GM19455 (cell line): ENCODE data around the gene ENDOD1.
A peak's percentile ranks its signal among the peaks of the same experiment; 100 is the strongest.

Experiments used
- ATAC-seq: cut with Tn5 transposase; IDR thresholded peaks from one replicate; pipeline ENCODE4 v1.9.1; 2021; ENCODE audit not compliant: unreplicated experiment

Gene ENDOD1

DNA sequence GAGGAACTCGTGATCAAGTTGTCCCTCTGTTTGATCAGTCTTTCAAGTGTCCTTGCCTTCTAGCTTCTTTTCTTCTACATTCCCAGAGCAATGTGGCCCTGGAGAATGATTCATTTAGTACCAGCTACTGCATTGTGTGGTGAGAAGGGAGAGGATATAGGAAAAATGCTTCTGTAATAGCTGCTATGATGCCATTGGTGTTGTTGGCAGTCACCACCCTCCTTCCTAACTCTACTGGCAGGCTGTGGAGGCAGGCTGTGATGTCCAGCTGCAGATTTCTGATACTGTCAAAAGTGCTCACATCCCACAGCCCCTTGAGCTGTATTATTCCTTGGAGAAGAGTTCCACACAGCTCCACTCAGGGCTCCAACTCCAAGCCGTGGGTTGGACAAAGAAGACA lies 52.8 kb downstream of the ENDOD1 start:
- no peak for ATAC-seq

DNA sequence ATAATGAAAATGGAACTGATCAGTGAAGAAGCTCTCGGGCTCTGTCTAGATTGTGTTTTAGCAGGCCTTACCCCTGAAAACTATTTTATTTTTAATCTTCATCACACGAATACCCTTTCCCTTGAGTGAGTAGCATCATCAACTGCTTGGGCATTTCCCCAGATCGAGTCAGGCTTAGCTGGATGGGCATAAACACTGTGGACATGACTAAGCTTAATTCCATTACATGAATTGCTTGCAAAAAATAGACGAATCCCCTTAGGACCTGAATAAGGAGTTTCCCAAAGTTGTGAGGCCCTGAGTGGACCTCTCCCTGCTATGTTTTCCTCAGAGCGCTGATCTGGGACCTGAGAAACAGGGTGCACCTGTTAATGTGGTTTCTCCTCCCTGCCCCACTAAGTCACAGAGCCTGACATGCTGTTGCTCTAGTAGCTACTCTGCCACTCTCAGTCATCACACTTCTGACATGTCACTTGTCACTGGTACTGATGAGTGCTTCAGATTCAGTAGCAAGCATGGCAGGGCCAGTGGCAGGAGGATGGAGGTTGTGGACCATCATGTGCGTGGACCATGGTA lies 53.5 kb downstream of the ENDOD1 start:
- ATAC-seq: no peak

DNA sequence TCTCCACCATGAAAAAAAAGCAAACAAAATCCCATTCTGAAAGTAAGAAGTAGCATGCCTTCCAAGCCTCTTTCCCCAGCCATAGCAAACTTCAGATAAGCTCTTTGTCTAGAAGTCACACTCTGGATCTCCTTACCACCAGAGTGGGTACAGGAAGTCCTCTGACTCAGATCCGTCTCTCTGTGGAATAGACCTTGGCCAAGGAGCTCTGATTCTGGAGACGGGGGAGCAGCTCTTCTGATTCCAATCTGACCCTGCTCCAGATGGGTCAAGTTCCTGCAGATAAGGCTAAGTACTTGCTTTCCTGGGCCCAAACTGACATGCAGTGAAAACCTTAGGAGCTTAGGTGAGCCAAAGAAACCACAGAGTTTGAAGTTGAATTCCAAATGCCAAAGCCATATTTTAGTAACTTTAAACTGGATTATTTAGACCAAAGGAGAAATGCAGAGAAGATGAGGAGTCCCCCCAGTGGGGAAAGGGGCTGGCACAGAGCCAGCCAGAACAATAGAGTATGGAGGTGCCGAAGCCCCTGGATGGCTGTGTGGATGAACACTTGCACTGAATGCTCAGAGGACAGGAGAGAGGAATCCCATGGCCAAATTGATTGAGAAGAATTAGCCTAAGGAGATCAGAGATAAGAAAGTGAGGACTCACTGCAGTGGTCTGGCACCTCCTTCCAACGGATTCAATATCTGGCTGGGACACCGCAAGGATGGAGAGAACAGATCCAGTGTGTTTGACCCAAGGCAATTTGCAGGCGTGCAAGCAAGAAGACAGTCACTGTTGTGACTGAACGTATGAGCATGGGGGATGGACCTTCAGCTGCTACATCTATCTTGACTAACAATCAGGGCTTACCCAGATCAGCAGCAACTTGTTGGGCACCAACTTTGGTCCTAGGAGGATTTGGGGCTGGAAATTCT lies 54.9 kb downstream of the ENDOD1 start:
- no peak for ATAC-seq

DNA sequence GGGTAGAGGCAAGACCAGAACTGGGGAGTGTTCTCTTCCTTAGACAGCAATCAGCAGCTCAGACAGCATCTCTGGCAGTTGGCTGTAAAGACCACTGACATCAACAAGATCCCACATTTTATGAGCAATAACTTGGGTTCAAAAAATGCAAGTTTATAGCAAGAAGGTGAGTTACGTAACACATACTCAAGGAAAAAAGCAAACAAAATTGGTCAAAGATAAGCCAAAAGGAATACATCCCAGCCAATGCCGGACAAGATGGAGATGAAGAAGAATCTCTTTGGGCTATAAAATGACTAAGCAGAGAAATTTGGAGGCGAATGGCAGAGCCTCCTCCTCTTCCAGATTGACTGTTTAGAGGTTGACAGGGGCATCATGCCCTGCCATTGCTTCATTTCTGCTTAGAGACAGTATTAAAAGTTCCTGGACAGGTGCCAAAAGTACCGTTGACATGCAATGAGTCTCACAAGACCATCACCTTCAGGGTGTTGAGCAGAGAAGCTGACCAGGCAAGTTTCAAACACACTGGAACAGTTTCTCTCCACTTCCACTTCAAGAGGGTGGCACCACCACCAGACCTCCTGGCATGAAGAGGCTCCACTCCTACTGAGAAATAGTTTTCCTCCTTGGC lies 55.9 kb downstream of the ENDOD1 start:
- no peak for ATAC-seq

DNA sequence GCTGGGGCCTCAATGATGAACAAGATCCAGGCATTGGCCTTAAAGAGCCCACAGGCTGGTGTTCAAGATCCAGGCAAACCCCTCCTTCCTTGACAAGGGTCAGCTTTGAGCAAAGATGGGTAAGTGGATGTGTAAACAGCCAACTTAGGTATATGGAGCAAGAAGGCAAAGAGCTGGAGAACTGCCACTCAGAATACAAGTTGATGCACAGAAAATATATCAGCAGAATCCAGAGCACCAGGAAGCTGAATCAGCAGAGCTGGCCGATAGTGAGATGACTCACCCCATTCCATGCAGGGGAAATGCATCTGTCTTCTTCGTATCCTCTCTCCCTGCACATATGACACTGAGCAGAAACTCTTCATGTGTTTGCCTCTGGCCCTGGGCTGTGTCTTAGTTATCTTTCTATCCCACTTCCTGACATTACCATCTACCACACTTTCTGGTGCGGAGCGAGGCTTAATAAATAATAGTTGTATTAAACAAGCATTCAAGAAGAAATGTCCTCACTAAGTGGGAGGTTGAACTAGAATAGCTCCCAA lies 57.8 kb downstream of the ENDOD1 start:
- ATAC-seq: no peak

DNA sequence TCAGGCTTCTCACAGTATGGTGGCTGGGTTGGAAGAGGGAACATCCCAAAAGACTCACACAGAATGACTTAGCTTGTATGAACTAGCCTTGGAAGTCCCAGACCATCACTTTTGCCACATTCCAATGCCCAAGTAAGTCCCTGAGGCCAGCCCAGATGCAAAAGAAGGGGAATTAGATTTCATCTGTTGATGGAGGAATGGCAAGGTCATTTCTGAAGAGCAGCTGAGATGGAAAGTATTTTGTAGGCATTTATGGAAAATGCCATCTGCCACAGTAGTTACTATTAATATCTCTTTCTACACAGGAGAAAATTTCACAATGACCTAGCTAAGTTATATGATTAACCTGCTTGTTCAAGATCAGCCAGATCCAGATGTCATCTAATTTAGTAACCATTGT lies 58.8 kb downstream of the ENDOD1 start:
- no peak for ATAC-seq

DNA sequence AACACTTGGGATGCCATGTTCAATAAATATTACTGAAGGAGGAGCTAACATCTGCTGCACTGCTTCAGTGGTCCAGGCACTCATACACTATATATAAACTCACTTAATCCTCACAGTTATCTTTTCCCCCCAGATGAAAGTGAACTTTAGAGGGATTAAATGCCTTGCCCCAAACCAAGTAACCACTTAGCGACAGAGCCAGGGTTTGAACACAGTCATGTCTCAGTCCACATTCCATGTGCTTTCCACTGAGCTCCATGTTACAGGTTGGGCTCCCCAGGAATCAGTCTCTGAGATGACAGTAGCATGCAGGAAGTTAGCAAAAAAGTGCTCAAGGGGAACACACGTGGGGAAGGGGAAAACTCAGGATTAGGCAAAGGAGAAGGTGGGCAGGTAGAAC lies 59.3 kb downstream of the ENDOD1 start:
- ATAC-seq: no peak

DNA sequence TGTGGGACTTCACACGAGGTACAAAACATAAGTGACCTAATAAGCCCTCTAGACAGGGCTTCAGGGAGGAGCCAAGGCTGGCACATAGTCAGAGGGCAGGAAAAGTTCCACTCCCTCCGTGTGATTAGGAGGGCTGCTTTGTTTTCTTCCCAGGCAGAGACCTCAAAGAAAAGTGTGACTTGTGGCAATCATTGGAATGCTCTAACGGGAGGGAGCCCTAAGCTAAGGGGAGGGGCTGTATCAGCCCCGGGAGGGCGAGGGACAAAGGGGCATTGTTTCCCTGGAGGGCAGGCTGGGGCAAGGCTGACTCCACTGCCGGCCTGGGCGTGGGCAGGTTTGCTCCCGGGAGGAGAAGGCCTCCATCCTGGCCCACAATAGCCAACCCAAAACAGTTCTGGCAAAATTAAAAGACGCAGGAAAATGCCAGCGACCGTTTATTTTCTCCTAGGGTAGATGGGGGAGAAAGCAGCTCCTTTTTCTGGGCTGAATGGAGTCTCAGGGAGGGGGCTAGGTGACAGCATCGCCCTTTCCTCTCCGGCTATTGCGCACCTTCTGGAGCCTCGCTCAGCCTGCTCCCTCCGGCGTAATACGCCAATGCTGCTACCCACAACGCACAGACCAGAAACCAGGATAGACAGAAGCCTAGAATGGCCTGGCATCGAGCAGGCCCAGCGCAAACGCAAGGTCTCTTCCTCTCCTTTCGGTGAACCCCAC lies 60.2 kb downstream of the ENDOD1 start:
- no peak for ATAC-seq

DNA sequence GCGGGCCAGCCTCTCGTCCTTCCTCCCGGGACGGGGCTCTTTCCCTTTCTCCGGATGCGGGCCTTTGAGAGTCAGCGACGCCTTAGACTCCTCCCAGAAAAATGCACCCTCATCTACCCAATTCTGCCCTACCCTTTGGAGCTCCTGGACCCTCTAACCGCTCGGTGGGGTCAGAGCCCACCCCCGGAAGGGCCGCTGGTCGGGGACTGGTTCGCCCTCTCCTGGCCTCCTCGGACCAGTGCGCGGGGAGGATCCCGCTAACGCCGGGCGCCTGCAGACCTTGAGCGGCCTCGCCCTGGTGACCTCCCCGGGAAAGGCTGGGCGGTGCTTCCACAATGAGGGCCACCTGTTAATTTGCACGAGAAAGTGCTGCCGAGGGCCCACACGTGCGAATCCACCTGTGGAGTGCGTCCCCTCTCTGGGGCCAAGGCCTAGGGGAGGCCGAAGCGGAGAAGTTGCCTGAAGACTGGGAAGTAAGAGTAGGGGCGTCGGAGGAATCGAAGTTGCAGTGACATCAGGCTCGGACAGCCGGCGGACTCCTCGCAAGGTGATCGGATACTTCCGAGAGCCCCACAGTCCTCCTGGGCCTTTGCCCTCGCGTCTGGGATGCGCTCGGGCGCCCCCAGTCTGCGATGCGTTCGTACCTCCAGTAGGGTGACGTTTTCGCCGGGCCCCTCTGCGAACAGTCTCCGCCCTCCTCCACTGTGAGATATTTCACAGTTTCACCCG lies 61.5 kb downstream of the ENDOD1 start:
- peak; percentile 89 for ATAC-seq

DNA sequence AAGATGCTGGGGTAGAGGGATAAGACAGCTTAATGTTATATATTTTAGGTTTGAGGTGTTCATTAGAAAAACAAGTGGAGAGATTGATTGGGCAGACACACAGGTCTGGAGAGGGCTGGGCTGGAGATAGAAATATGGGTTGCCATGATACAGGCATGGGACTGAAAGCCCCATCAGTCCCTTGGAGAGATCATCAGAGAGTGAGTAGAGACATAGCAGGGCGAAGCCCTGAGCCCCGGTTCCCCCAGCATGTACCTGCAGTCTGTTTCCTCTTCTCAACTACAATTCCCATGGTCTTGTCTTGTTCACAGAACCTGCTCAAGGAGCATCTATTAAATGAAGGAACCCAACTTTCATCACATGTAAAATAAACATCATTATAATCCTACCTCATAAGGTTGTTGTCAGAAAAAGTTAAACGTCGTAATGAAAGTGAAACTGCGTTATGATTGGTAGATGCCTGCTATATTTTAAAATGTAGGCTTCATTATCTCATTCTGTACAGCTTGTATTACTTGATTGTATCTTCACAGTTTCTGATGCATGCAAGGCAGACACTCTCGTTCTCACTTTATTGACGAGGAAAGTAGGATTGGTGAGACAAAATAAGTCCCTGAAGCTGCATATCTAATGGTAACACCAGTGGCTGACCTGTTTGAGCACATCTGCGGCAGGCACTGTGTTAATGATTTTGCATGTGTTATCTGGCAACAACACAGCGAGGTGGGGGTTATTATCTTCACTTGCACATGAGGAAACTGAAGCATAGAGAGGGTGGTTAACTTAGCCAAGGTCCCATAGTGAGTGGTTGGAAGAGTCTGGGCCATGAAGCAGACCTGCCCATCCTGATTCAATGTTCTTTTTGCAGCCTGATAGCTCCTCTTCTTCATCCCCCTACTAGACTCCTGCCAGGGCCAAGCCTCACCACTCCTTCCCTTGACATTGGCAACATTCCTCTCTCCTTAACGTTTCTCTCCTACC lies 63.5 kb downstream of the ENDOD1 start:
- no peak for ATAC-seq

DNA sequence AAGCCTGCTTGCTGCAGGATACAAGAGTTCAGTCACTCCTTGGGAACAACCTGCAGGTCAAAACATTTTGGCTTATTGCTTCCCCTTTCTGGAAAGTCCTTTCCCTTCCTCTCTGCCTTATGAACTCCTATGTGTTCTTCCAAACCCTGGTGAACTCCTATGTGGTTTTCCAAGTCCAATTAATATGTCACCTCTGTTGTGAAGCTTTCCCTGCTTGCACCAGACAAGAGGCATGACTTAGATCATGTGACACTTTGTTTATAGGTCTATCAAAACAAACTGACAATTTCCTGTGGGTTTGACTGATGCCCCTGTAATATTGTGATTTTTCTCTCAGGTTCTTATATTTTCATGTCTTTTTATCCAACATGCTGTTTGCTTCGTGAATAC lies 64.2 kb downstream of the ENDOD1 start:
- no peak for ATAC-seq

DNA sequence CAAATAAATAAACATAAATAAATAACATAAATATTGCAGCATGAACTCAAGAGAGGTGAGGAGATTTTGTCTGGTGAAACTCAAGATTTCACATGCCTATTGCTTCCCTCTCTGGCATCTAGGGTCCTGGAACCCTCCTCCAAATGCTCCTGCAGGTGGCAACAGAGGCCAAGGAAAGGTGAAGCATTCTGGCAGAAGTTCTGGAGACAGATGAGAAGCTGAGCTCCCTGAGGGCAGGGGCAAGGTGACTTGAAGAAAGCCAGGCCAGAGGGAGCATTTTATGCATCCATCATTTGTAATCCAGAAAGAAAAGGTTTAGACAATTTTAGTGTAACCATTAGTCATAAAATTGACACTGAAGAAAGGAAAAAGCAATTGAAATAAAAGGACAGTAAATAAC lies 64.9 kb downstream of the ENDOD1 start:
- no peak for ATAC-seq

DNA sequence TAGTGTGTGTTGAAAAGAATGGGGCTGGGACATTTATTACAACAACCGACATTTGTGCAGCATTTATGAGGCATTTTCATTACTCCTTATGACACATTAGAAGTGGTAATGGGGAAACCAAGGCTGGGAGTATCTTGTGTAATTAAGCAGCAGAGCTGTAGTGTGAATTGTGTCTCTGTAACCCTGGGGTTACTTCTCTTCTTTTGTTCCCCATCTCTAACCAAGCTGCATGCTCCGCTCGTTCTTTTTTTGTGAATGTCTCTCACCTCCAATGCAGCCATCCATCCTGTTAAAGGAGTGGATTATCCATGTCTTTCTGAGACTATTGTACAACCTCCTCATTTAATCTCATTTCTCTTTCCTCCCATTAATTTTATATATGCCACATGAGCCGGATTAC lies 65.7 kb downstream of the ENDOD1 start:
- ATAC-seq: no peak

DNA sequence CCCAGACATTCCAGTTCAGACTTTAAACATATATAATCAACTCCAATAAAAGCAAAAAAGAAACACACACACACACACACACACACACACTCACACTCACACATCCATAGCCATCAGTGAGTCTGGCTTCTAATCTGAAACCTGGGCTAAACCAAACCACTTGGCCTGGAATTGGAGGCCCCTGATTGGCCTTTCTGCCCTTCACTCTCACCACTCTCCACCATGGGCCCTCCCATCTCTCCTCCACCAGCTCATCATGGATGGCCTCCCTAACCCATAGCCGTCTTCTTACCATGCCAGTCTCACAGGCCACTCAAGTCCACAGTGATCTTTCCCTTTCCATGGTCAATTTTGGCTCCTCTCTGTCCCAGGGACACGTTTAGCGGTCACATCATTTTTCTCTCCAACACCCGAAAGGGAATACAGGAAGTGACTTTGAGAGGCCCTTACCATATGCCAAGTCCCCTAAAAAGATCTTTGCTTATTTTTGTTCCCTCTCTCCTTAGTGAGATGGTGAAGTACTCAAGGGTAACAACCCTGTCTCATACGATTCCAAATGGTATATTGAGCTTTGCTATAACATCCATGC lies 66.6 kb downstream of the ENDOD1 start:
- no peak for ATAC-seq

DNA sequence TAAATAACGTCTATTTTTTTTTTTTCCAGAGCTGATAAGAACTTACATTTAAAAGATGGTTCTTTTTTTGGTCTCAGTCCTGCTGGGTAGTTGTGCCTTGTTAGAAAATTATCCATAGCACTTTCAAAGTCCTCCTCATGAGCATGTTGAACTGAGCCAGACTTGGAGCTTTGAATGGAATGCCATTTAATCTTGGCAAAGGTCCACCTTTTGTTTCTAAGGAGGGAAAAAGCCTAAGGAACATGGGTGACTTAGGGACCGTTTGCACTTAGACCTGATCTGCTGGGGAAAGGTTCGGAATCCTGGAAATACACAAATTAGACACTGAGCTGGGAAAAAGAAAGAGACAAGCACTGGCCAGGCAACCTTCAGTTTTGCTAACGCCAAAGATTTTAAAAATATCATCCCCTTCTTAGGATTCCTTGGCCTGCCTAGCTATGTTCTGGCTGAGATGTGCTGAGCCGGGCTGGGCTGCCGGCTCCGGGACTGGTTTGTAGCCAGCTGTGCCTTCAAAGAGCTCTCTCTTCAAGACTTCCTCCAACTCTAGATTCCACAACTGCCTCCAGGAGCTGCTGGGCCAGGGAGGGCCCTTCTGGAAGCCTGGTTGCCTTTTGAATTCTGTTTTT lies 67.4 kb downstream of the ENDOD1 start:
- no peak for ATAC-seq

DNA sequence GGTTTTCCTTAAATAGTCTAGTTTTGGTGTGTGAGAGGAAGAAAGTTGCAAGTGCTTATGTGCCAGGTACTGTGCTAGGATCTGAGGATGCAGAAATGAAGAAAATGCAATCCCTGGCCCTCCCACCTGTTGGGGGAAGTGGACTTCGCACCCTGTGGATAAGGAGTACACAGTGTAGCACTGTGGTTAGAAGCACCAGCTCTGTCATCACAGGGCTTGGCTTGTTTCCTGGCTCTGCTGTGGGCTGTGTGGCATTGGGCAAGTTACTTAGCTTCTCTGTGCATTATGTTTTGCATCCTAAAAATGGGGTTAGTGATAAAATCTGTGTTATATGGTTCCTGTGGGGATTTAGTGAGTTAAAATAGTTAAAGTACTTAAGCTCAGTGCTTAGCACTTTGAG lies 68.2 kb downstream of the ENDOD1 start:
- ATAC-seq: no peak

DNA sequence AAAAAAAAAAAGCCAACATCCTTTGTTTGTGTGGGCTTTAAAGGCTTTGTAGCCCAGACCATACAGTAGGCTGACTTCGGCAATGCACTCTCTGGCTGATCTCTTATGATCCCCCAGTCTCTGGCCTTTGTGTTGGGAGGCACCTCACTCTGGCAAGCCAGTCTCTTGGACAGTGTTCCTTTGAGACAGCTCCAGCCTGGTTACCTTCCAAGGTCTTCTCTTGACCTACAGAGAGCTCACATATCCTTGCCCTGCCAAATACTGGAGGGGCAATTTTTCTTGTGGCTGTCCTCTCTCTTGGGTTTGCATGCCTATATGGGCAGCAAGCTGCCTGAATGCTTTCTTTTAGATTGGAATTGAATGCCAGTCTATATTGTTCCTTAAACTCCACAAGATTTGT lies 71.6 kb downstream of the ENDOD1 start:
- ATAC-seq: no peak

DNA sequence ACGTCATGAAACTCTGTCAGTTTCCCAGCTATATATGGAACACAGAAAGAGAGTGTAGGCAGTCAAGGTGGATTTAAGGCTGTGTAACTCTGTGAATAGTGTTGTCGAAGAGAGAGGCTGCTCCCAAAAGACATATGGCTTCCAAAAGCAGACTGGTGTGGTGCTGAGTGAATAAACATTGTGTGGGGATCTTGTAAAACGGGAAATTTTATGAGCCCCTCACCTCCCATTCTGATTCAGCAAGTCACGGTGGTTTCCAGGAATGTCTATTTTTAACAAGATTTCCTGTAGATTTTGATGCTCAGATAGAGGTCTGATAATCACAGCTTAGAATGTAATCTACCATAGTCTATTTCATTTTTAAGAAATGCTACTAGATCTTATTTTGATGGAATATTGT lies 73.5 kb downstream of the ENDOD1 start:
- no peak for ATAC-seq

DNA sequence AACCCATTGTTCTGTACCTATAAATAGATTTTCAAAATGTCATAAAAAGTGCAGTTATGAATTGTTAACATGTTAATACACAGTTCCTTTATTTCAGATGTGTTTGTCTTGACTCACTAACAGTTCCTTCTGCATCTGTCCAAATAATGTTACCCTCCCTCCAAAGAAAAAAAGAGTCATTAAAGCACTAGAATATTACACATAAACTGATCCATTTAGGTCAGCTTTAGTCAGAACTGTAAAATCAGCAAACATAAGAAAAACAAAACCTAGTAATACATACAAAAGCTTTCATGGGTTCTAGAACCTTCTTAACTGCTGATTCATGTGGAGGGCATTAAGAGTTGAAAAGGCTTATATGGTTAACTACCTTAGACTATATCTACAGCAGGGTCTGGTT lies 76.0 kb downstream of the ENDOD1 start:
- no peak for ATAC-seq
